Liver (tissue), 3 donors: Measurements from ENCODE around the gene BLM.

Source experiments
- JUND ChIP-seq, 2 donors: IDR thresholded peaks; 2 replicates each; pipeline ENCODE4 v1.6.1; 2016; ENCODE audit warnings: antibody characterized with exemption in 2 of 2
- RAD21 ChIP-seq, 2 donors: IDR thresholded peaks; 2 replicates each; pipeline ENCODE4 v1.6.1; 2016; ENCODE audit warnings: antibody characterized with exemption in 2 of 2, mild to moderate bottlenecking in 2 of 2
- RXRA ChIP-seq, 2 donors: IDR thresholded peaks; 2 replicates each; pipeline ENCODE4 v1.6.1; 2017 to 2018; ENCODE audit warnings: antibody characterized with exemption in 2 of 2, mild to moderate bottlenecking in 1 of 2
- TAF1 ChIP-seq: conservative IDR thresholded peaks from 2 replicates; pipeline ENCODE4 v1.6.1; 2016; ENCODE audit warnings: antibody characterized with exemption, mild to moderate bottlenecking
- TF ChIP-seq, protein P1 (sequence below): fragments of 150-350 bp; IDR thresholded peaks from 2 replicates; pipeline ENCODE4 v1.5.1; 2017; ENCODE audit warnings: improper control_type of control experiment, low read depth, low read length; ENCODE audit not compliant: missing input control
- TF ChIP-seq, protein P2 (sequence below): IDR thresholded peaks from 2 replicates; pipeline ENCODE4 v1.6.1; 2016; ENCODE audit warnings: antibody characterized with exemption, mild to moderate bottlenecking
- TF ChIP-seq, protein P3 (sequence below): IDR thresholded peaks from 2 replicates; pipeline ENCODE4 v1.6.1; 2016; ENCODE audit warnings: antibody characterized with exemption
- donor health status: healthy.
- donor health status: healthy.

DNA sequence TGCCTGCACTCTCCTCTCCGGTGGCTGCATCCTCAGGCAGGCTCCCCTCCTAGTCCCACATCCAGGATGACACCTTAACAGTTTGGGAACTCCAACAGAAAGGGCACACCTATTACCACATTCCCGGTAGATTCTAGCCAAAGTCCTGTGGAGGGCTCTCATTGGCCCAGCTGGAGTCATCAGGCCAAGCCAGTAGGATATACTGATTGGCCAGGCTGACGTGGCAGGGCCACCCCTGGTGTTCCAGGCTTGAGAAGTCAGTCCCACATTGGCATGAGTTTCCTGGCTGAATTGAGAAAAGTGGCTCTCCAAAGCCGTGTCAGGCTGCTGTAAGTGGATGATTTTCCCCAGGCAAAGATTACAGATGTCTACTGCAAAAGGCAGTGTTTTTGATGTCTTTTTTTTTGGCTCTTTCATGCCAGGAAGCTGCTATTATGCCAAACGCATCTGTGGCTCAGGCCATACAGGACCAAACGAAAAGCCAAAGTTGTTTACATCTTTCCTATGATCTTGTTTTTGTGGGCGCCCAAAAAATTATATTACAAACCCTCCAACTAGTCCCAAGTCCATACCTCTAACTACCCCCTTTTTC, 6.6 kb upstream of the BLM start:
- TF ChIP-seq, protein P1, sequence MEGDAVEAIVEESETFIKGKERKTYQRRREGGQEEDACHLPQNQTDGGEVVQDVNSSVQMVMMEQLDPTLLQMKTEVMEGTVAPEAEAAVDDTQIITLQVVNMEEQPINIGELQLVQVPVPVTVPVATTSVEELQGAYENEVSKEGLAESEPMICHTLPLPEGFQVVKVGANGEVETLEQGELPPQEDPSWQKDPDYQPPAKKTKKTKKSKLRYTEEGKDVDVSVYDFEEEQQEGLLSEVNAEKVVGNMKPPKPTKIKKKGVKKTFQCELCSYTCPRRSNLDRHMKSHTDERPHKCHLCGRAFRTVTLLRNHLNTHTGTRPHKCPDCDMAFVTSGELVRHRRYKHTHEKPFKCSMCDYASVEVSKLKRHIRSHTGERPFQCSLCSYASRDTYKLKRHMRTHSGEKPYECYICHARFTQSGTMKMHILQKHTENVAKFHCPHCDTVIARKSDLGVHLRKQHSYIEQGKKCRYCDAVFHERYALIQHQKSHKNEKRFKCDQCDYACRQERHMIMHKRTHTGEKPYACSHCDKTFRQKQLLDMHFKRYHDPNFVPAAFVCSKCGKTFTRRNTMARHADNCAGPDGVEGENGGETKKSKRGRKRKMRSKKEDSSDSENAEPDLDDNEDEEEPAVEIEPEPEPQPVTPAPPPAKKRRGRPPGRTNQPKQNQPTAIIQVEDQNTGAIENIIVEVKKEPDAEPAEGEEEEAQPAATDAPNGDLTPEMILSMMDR = no peak
- TF ChIP-seq, protein P2, sequence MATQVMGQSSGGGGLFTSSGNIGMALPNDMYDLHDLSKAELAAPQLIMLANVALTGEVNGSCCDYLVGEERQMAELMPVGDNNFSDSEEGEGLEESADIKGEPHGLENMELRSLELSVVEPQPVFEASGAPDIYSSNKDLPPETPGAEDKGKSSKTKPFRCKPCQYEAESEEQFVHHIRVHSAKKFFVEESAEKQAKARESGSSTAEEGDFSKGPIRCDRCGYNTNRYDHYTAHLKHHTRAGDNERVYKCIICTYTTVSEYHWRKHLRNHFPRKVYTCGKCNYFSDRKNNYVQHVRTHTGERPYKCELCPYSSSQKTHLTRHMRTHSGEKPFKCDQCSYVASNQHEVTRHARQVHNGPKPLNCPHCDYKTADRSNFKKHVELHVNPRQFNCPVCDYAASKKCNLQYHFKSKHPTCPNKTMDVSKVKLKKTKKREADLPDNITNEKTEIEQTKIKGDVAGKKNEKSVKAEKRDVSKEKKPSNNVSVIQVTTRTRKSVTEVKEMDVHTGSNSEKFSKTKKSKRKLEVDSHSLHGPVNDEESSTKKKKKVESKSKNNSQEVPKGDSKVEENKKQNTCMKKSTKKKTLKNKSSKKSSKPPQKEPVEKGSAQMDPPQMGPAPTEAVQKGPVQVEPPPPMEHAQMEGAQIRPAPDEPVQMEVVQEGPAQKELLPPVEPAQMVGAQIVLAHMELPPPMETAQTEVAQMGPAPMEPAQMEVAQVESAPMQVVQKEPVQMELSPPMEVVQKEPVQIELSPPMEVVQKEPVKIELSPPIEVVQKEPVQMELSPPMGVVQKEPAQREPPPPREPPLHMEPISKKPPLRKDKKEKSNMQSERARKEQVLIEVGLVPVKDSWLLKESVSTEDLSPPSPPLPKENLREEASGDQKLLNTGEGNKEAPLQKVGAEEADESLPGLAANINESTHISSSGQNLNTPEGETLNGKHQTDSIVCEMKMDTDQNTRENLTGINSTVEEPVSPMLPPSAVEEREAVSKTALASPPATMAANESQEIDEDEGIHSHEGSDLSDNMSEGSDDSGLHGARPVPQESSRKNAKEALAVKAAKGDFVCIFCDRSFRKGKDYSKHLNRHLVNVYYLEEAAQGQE = no peak
- TF ChIP-seq JUND (IDR thresholded peaks at IDR 0.05) (no peak), TAF1 (no peak), RAD21 (IDR thresholded peaks at IDR 0.05) (no peak), RXRA (IDR thresholded peaks at IDR 0.05) (no peak)
- TF ChIP-seq, protein P3, sequence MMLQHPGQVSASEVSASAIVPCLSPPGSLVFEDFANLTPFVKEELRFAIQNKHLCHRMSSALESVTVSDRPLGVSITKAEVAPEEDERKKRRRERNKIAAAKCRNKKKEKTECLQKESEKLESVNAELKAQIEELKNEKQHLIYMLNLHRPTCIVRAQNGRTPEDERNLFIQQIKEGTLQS = no peak
